GM19240 (cell line): Measurements from ENCODE around the gene TEX13D.

Experiments
- DNase-seq: peaks from one replicate; pipeline ENCODE4 v3.0.0; 2011; ENCODE audit warnings: low spot score; ENCODE audit not compliant: insufficient read length

Gene TEX13D

GRCh38 chrX:124348182-124348581 lies 15.7 kb downstream of the TEX13D start:
- no peak for DNase-seq

- DNase-seq = no peak
These were observed 16.5 kb downstream of the TEX13D start for GRCh38 chrX:124348885-124349453.

DNA sequence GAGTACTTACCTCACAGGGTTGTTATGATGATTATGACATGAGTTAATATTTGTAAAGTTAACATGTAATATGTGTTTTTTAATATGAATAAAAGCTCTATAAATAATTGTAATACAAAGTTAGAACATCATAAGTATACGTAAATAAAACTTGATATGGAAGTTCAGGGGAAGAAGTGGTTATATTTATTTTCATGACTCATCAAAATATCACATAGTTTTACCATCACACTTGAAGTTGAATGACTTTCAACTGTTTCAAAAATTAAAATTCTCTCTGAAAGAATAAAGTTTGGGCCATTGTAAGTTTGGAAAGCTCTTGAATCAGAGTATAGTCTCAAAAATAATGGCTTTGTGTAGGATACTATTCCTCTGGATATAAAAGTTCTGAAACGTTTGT lies 22.2 kb downstream of the TEX13D start:
- no peak for DNase-seq

- no peak for DNase-seq
These were observed 26.4 kb downstream of the TEX13D start for GRCh38 chrX:124358800-124359383.

DNA sequence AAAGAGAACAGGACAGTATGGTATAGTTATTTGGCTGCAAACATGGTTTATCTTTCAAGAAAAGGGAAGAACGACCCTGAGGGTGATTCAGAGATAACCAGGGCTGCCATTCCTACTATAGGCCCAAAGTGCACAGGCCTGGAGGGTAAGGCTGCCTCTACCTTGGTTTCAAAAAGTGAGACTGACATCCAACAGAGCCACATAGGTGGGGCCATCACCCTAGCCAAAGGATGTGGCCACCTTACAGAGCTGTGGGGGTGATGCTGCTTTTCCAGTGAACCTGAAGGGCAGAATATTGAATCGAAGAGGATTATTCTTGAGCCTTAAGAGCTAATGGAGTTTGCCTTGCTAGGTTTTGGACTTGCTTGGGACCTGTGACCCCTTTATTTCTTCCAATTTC lies 29.6 kb downstream of the TEX13D start:
- no peak for DNase-seq

GRCh38 chrX:124362761-124363160 lies 30.3 kb downstream of the TEX13D start:
- DNase-seq = no peak

DNA sequence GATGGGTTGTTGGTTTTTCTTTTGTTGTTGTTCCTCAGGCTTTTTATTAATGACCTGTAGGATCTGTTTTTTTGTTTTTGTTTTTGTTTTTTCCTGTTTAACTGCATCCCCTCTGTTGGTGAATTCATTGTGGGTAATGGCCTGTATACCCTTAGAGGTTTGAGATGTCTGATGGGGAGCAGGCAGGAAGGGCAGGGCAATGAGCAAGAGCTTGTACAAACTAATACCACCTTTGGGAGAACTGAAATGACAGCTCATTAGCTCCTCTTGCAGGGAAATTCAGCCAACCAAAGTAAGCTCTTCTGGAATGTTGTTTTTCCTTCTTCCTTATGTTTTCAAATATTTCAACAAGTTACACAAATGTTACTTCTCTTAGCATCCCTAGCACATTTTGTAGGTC lies 37.3 kb downstream of the TEX13D start:
- no peak for DNase-seq

DNA sequence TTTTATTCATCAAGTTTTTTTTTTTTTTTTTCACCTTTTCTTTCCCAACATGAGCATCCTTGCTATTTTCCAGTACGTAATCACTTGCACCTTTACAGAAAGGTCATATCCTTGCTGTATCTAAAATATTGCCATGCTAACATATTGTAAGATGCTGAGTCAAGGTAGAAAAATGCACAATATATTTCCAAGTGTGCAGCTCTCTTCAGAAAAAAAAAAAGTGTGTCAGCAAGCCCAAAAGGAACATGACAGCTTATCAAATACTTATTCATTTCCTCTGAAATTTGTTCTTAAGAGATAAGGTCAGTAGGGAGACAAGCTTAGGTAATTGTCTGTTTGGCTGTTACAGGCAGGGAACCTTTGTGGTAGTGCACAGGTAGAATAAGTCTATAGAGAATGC lies 40.9 kb downstream of the TEX13D start:
- no peak for DNase-seq

GRCh38 chrX:124378643-124379042 lies 46.2 kb downstream of the TEX13D start:
- no peak for DNase-seq

DNA sequence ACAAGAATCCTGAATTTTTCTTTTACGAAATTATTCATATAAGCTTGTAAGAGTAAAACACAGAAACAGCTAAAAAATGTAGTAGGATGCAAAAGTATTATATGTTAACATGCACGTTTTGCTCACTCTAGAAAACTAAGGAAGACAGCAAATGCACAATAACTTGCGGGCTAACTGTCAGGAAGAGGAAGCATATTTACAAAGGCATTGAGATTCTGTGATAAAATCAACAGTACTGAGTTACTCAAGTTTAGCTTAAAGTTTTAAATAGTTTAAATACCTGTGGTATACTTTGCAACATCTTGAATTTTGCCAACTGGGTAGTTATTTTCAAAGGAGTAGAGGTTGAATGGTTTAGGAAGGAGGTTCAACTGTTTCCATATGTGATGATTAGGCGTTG lies 50.9 kb downstream of the TEX13D start:
- DNase-seq = no peak

- no peak for DNase-seq
These were observed 53.9 kb downstream of the TEX13D start for GRCh38 chrX:124386401-124386800.
